ENCODE results near the gene KIF25.

DNA sequence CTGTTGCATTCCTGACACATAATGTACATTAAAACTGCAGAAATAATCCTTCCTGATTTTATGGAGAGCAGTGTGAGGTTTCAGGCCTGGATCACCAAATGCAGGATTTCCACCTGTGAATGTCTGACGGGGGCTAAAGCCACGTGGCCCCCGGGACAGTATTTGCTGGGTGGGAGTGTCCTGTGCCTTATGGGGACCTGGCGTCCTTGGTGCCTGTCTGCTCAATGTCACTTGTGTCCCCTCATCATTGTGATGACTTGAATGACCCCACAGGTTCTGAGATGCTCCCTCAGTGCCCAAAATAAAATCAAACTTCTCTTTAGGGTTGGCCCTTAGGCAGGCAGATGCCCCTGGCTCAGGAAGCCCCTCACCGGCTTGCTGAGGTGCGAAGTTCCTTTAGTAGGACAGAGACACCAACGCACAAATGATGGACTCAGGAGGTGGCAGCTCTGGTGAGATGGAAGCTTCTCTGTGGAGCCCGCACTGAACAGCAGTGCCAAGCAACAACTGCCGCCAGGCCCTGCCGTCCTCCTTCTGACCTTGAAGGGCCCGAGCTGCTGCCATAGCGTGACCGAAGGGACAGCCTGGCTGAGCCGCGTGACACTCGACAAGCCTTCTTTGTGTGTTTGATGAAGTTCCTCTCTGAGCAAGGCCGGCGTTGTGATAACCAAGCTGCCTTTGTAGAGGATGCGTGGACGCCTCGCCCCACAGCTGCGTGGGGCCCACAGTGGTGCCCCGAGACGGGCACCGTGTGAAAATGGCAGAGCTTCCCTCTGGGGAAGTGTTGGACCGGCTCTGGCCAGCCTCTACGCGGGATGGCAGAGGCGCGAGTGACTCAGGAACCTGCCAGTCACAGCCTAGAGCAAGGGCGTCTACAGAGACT lies 50.6 kb downstream of the KIF25 start:
- TF ChIP-seq CTCF (IDR thresholded peaks at IDR 0.05) (no peak), POLR2A (IDR thresholded peaks at IDR 0.05) (no peak)
